OCI-LY7 (cell line): ENCODE measurements around the gene DDAH1. TPM values are rescaled to one million over a fixed set of nuclear protein-coding genes. Genes with fewer than 3 reads are reported as not detected.
"Not testable (repeated sequence)": the region's sequence is repeated elsewhere in the genome, so short reads cannot be mapped to it uniquely, and the experiment has no call there.

Experiments
- Bru-seq: library from RNA; stranded (reverse); fragments of 400-500 nt; gene quantifications from one replicate; lab custom pipeline; 2021; lab: Mats Ljungman, UMichigan
- BruChase-seq, 2 experiments: library from RNA; stranded (reverse); fragments of 400-500 nt; gene quantifications; one replicate each; lab custom pipeline; 2021; lab: Mats Ljungman, UMichigan
- BruUV-seq: library from RNA; stranded (reverse); fragments of 400-500 nt; replicated peaks from 2 replicates; lab custom pipeline; 2021; lab: Mats Ljungman, UMichigan
- CTCF ChIA-PET: fragments of 300-600 bp; sonication (Branson Sonifier 250); formaldehyde crosslinking; loops from one replicate; lab custom pipeline; 2022; ENCODE audit warnings: antibody characterized with exemption; ENCODE audit not compliant: unreplicated experiment; lab: Charles Lee
- POLR2A ChIA-PET: fragments of 300-600 bp; sonication (Branson Sonifier 250); formaldehyde crosslinking; loops from one replicate; lab custom pipeline; 2022; ENCODE audit warnings: antibody characterized with exemption; lab: Charles Lee
- DNase-seq: peaks from one replicate; pipeline ENCODE4 v3.0.0-alpha.2; 2015; ENCODE audit warnings: low spot score
- H2AFZ ChIP-seq: fragments of 200-600 bp; sonication (generic), shearing (Covaris generic); 2 replicates; pipeline ENCODE4 v1.6.1; 2014; ENCODE audit warnings: mild to moderate bottlenecking, antibody characterized with exemption, low read length, moderate library complexity
- H3K27ac ChIP-seq: fragments of 200-600 bp; sonication (generic); 2 replicates; pipeline ENCODE4 v1.5.1; 2014; ENCODE audit warnings: mixed run types, low read depth, mild to moderate bottlenecking, moderate library complexity, low read length, inconsistent platforms; ENCODE audit not compliant: poor library complexity, severe bottlenecking
- H3K36me3 ChIP-seq: fragments of 200-600 bp; sonication (generic); 2 replicates; pipeline ENCODE4 v1.6.1; 2014; ENCODE audit warnings: mild to moderate bottlenecking, antibody characterized with exemption, low read length, moderate library complexity, mixed read lengths; ENCODE audit not compliant: insufficient read depth
- H3K4me1 ChIP-seq: fragments of 200-600 bp; sonication (generic); 2 replicates; pipeline ENCODE4 v1.5.1; 2014; ENCODE audit warnings: mild to moderate bottlenecking, low read length; ENCODE audit not compliant: insufficient read depth, poor library complexity, severe bottlenecking
- H3K4me2 ChIP-seq: fragments of 200-600 bp; sonication (generic); 2 replicates; pipeline ENCODE4 v1.6.1; 2014; ENCODE audit warnings: mild to moderate bottlenecking, low read length
- H3K4me3 ChIP-seq: fragments of 200-600 bp; sonication (generic); 2 replicates; pipeline ENCODE4 v1.5.1; 2014; ENCODE audit warnings: mild to moderate bottlenecking, low read depth, low read length; ENCODE audit not compliant: poor library complexity, severe bottlenecking
- H3K79me2 ChIP-seq: fragments of 200-600 bp; sonication (generic); 2 replicates; pipeline ENCODE4 v1.6.1; 2016; ENCODE audit warnings: low read depth, mild to moderate bottlenecking, low read length, moderate library complexity, mixed read lengths; ENCODE audit not compliant: insufficient read depth
- H3K9me2 ChIP-seq: fragments of 200-600 bp; sonication (generic); 2 replicates; pipeline ENCODE4 v1.6.1; 2016; ENCODE audit warnings: mild to moderate bottlenecking, low read length, mixed read lengths; ENCODE audit not compliant: insufficient read depth
- H3K9me3 ChIP-seq: fragments of 200-600 bp; sonication (generic); 2 replicates; pipeline ENCODE4 v1.6.1; 2014; ENCODE audit warnings: mild to moderate bottlenecking, mixed run types, low read length, mixed read lengths
- H4K20me1 ChIP-seq: fragments of 200-600 bp; sonication (generic); 2 replicates; pipeline ENCODE4 v1.6.1; 2014; ENCODE audit warnings: mild to moderate bottlenecking, antibody characterized with exemption, low read length, moderate library complexity, mixed read lengths; ENCODE audit not compliant: insufficient read depth
- CTCF ChIP-seq: fragments of 200-600 bp; sonication (generic); conservative IDR thresholded peaks from 2 replicates; pipeline ENCODE4 v1.5.1; 2014; ENCODE audit warnings: mild to moderate bottlenecking, antibody characterized with exemption, low read length, moderate library complexity, mixed read lengths
- EZH2phosphoT487 ChIP-seq: fragments of 200-600 bp; sonication (generic); IDR thresholded peaks from 2 replicates; pipeline ENCODE4 v1.6.1; 2018; ENCODE audit warnings: low read depth, borderline replicate concordance, mild to moderate bottlenecking, mixed run types, antibody characterized with exemption, low read length, moderate library complexity, mixed read lengths
- intact Hi-C: fragments of 100-400 bp; cut with micrococcal nuclease; formaldehyde crosslinking; loops from one replicate; pipeline ENCODE4 v1.10.0; 2022; ENCODE audit not compliant: unreplicated experiment
- long read RNA-seq: library from polyadenylated mRNA; stranded (forward); transcript quantifications from one replicate; pipeline ENCODE4 v2.0.0, GENCODE V29; 2022
- total RNA-seq, 2 experiments: library from RNA; depleted of rRNA in 1 of 2; stranded (reverse); fragments of >200 nt in 1 of 2; shearing (Covaris generic) in 1 of 2; gene quantifications; 2 replicates each; pipeline ENCODE4 v1.2.3, GENCODE V29; 2014 to 2022

The DDAH1 gene
- total RNA-seq (2014; rRNA removed; shearing (Covaris generic)) (not detected in 2 replicates), total RNA-seq (2022) (not detected in 2 replicates), Bru-seq, nascent RNA (percentile 10 among the genes with signal in this experiment), BruChase-seq, experiment 1, labeled RNA remaining after a 6-hour chase (percentile 8 among the genes with signal in this experiment), BruChase-seq, experiment 2, labeled RNA remaining after a 2-hour chase (percentile 10 among the genes with signal in this experiment)
- long read RNA-seq, result 0 reads

GRCh38 chr1:85465099-85465785 lies at the start of gene DDAH1:
Gene DDAH1, minus strand, starts transcription at chr1:85465159. Its CDS starts 114 bp downstream, at chr1:85465045.
- no peaks in the 10 kb centered on the region for H3K36me3 ChIP-seq
- no peak within 1 kb of the TSS for H3K4me3 ChIP-seq
- intact Hi-C loops, result no loop called here
- BruUV-seq, result no TSS peak
- no peak for TF ChIP-seq EZH2phosphoT487
- no peak for TF ChIP-seq CTCF
- no peaks in the 10 kb centered on the region for H4K20me1 ChIP-seq
- no peaks in the 10 kb centered on the region for H3K79me2 ChIP-seq
- H3K9me3 ChIP-seq, result no peaks in the 10 kb centered on the region
- H3K27ac ChIP-seq, result no peak within 1 kb of the TSS
- H3K4me2 ChIP-seq, result no peak within 1 kb of the TSS
- POLR2A ChIA-PET, result no interaction called here
- DNase-seq, result no peak
- CTCF ChIA-PET, result no interaction called here
- H2AFZ ChIP-seq, result no peak within 1 kb of the TSS
- H3K4me1 ChIP-seq, result no peaks in the 10 kb centered on the region
- H3K9me2 ChIP-seq, result no peaks in the 10 kb centered on the region

GRCh38 chr1:85513998-85514397 lies 49.0 kb upstream of the DDAH1 start:
- H3K27ac ChIP-seq, H3K4me2 ChIP-seq, intact Hi-C loops, H2AFZ ChIP-seq, H3K79me2 ChIP-seq, H3K4me1 ChIP-seq, POLR2A ChIA-PET, H3K36me3 ChIP-seq, BruUV-seq, H3K9me2 ChIP-seq, DNase-seq, H3K9me3 ChIP-seq, H4K20me1 ChIP-seq, H3K4me3 ChIP-seq, CTCF ChIA-PET: not testable (repeated sequence)

GRCh38 chr1:85504417-85504816 lies 39.5 kb upstream of the DDAH1 start:
- Histone ChIP-seq H3K9me2 (no peaks in the 10 kb centered on the region), H3K36me3 (no peaks in the 10 kb centered on the region), H3K4me3 (no peak overlapping the region), H3K4me2 (no peak overlapping the region), H2AFZ (no peak overlapping the region), H4K20me1 (no peaks in the 10 kb centered on the region), H3K9me3 (no peaks in the 10 kb centered on the region), H3K4me1 (no peaks in the 10 kb centered on the region), H3K79me2 (no peaks in the 10 kb centered on the region), H3K27ac (no peak overlapping the region)
- TF ChIP-seq EZH2phosphoT487 (no peak), CTCF (no peak)
- intact Hi-C loops, result no loop called here
- ChIA-PET CTCF (no interaction called here), POLR2A (no interaction called here)
- BruUV-seq, result no TSS peak
- DNase-seq, result no peak
